PFSK-1 (cell line): ENCODE results near the gene FMO5.

ENCODE experiments used
- POLR2AphosphoS5 ChIP-seq: IDR thresholded peaks from 2 replicates; pipeline ENCODE4 v1.6.1; 2012; ENCODE audit warnings: low read depth, mild to moderate bottlenecking, control low read depth, low read length, moderate library complexity
- REST ChIP-seq, 2 experiments: IDR thresholded peaks; 2 replicates each; pipeline versions ENCODE4 v1.6.1 to v1.8.0; 2011 to 2012; ENCODE audit warnings: low read depth in 2 of 2, low read length in 2 of 2, control low read depth in 1 of 2, inconsistent platforms in 1 of 2, mild to moderate bottlenecking in 1 of 2, moderate library complexity in 1 of 2; ENCODE audit not compliant: insufficient read depth in 1 of 2

GRCh38 chr1:147218606-147219005 is 6.5 kb downstream of the FMO5 start:
- no peak for TF ChIP-seq POLR2AphosphoS5
- no peak for TF ChIP-seq REST (IDR thresholded peaks at IDR 0.05; ENCODE audit: insufficient read depth in 1 of 2, low read depth in 2 of 2, low read length in 2 of 2)
